Fibroblast of pulmonary artery (primary cell): ENCODE data around the gene MSH2.
"Not testable (repeated sequence)": the region's sequence is repeated elsewhere in the genome, so short reads cannot be mapped to it uniquely, and the experiment has no call there.

Experiments used
- DNase-seq: peaks from one replicate; pipeline ENCODE4 v3.0.0-alpha.2; 2010; ENCODE audit warnings: low read depth
- H3K4me3 ChIP-seq: replicated peaks from 2 replicates; pipeline ENCODE4 v1.5.1; 2011; ENCODE audit warnings: low read depth, mild to moderate bottlenecking, control low read depth, low read length, moderate library complexity
- CTCF ChIP-seq: IDR thresholded peaks from 2 replicates; pipeline ENCODE4 v1.5.1; 2011; ENCODE audit warnings: mild to moderate bottlenecking, control low read depth, low read length, inconsistent platforms; ENCODE audit errors: missing control alignments

Gene MSH2

GRCh38 chr2:47388888-47389287 lies 14.1 kb upstream of the MSH2 start:
- H3K4me3 ChIP-seq: no peak overlapping the region
- TF ChIP-seq CTCF: no peak
- DNase-seq: no peak

DNA sequence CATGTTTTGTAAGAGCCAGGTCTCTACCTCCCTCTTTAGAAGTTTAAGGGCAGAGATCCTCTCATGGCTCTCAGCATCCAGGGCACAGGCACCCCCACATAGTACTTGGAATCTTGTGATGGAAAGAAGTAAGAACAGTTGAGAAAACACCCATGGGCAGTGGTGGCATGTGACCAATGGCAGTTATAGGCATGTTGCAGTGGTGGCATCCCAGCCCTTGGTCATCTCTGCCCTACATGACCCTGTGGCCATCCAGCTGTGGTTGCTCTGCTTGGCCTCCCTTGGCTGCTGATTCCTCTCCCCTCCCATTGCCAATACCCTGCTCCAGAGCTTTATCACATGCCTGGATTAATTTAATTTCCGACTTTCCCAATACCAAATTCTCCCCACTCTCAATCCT lies 13.3 kb upstream of the MSH2 start:
- no peak for TF ChIP-seq CTCF
- H3K4me3 ChIP-seq: no peak overlapping the region
- DNase-seq: no peak

GRCh38 chr2:47401789-47402554 lies 984 bp upstream of the MSH2 start:
- no peak for DNase-seq
- no peak for TF ChIP-seq CTCF
- H3K4me3 ChIP-seq: peak overlapping the region; percentile 87

DNA sequence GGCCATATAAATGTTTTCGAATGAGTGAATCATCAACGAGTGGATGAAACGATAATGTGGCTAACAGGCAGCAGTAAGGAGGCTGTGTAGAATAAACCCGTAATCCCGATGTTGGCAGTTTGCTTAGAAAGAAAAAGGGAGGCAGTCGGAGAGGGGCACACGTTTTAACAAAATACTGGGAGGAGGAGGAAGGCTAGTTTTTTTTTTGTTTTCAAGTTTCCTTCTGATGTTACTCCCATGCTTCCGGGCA lies 476 bp upstream of the MSH2 start:
- peak; percentile 25 for DNase-seq
- TF ChIP-seq CTCF: no peak
- H3K4me3 ChIP-seq: peak overlapping the region; percentile 87

DNA sequence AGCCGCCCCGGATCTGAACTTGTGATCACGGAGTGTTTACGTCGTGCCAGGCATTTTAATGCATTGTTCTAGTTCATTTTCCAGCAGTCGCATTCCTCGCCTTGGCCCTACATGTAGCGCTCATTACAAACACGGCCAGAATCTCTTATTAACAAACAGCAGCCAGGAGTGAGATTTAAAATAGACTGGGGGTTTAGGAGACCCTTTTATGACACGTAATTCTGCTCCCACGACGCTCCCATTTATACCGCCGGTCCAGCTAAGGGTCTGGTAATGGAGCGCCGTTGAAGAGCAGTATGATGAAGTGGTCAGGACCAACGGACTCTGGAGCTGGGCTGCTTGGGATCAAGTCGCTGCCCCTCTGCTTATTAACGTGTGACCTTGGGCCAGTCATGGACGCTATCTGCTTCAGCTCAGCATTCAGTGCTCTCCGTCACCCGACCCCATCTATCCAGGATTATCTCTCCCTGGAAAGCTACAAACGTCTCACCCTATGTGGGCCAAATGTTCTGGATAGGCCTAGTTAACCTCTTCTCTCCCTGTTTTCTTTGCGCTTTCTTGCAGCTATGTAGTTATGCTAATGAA lies 745 bp downstream of the MSH2 start:
- TF ChIP-seq CTCF: no peak
- DNase-seq: peak; percentile 60
- H3K4me3 ChIP-seq: peak overlapping the region; percentile 87

GRCh38 chr2:47404356-47404755 lies 1.4 kb downstream of the MSH2 start:
- no peak for DNase-seq
- TF ChIP-seq CTCF: no peak
- peak overlapping the region; percentile 87 for H3K4me3 ChIP-seq

DNA sequence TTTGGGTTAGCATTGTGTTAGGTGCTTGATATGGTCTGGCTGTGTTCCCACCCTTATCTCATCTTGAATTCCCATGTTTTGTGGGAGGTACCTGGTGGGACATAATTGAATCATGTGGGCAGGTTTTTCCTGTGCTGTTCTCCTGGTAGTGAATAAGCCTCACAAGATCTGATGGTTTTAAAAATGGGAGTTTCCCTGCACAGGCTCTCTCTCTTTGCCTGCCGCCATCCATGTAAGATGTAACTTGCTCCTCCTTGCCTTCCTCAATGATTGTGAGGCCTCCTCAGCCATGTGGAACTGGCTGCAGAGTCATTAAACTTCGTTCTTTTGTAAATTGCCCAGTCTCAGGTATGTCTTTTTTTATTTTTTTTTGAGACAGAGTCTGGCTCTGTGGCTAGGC lies 2.8 kb downstream of the MSH2 start:
- TF ChIP-seq CTCF: no peak
- DNase-seq: no peak
- H3K4me3 ChIP-seq: no peak overlapping the region

DNA sequence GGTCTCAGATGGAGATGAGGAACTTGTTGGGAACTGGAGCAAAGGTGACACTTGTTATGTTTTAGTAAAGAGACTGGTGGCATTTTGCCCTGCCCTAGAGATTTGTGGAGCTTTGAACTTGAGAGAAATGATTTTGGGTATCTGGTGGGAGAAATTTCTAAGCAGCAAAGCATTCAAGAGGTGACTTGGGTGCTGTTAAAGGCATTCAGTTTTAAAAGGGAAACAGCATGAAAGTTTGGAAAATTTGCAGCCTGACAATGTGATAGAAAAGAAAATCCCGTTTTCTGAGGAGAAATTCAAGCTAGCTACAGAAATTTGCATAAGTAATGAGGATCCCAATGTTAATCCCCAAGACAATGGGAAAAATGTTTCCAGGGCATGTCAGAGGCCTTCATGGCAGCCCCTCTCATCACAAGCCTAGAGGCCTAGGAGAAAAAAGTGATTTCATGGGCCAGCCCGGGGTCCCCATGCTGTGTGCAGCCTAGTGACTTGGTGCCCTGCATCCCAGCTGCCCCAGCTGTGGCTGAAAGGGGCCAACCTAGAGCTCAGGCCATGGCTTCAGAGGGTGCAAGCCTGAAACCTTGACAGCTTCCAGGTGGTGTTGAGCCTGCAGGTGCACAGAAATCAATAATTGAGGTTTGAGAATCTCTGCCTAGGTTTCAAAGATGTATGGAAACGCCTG lies 3.8 kb downstream of the MSH2 start:
- H3K4me3 ChIP-seq, DNase-seq: not testable (repeated sequence)

- not testable (repeated sequence) for H3K4me3 ChIP-seq, DNase-seq
Observed at GRCh38 chr2:47407976-47408375, 5.0 kb downstream of the MSH2 start.
